Measurements from ENCODE around the gene TJP1.

GRCh38 chr15:29774900-29775299, 47.4 kb downstream of the TJP1 start:
- TF ChIP-seq POLR2AphosphoS5 (IDR thresholded peaks at IDR 0.05) (no peak), CTCF (IDR thresholded peaks at IDR 0.05) (no peak), POLR2A (IDR thresholded peaks at IDR 0.05) (no peak), EP300 (IDR thresholded peaks at IDR 0.05) (no peak)

All from upper lobe of left lung (tissue), 4 donors.